CD8-positive, alpha-beta memory T cell (primary cell): Measurements from ENCODE around the gene CRYBG3. TPM values are rescaled to one million over a fixed set of nuclear protein-coding genes. Genes with fewer than 3 reads are reported as not detected.

ENCODE experiments used
- CTCF ChIA-PET: fragments of 350-600 bp; sonication (Branson Sonifier 250); formaldehyde crosslinking; loops from one replicate; lab custom pipeline; 2021; ENCODE audit warnings: antibody characterized with exemption; lab: Charles Lee
- POLR2A ChIA-PET: fragments of 350-600 bp; sonication (Branson Sonifier 250); formaldehyde crosslinking; loops from one replicate; lab custom pipeline; 2021; ENCODE audit warnings: antibody characterized with exemption; lab: Charles Lee
- DNase-seq, 5 donors: peaks; one replicate each; pipeline versions ENCODE4 v3.0.0 to v3.0.0-alpha.2; 2020 to 2022; ENCODE audit warnings: mixed read lengths in 1 of 5
- H3K27ac ChIP-seq: one replicate; pipeline ENCODE4 v1.7.0; 2013; ENCODE audit warnings: low read depth, mild to moderate bottlenecking, low read length, moderate library complexity
- H3K27me3 ChIP-seq: 2 replicates; pipeline ENCODE4 v1.7.0; 2013; ENCODE audit warnings: low read length, mild to moderate bottlenecking; ENCODE audit not compliant: insufficient read depth, poor library complexity, severe bottlenecking
- H3K36me3 ChIP-seq: 2 replicates; pipeline ENCODE4 v1.7.0; 2013; ENCODE audit warnings: mild to moderate bottlenecking, low read length, moderate library complexity; ENCODE audit not compliant: insufficient read depth
- H3K4me1 ChIP-seq: 2 replicates; pipeline ENCODE4 v1.7.0; 2013; ENCODE audit warnings: mild to moderate bottlenecking, low read length, moderate library complexity; ENCODE audit not compliant: insufficient read depth
- H3K4me3 ChIP-seq: 2 replicates; pipeline ENCODE4 v1.7.0; 2013; ENCODE audit warnings: mild to moderate bottlenecking, low read length
- H3K9me3 ChIP-seq: 2 replicates; pipeline ENCODE4 v1.7.0; 2013; ENCODE audit warnings: mild to moderate bottlenecking, low read length
- H3K27ac Mint-ChIP-seq, 8 donors: one replicate each; pipeline ENCODE4 v1.8.0; 2020 to 2021; ENCODE audit warnings: mixed read lengths in 8 of 8, mild to moderate bottlenecking in 6 of 8, inconsistent platforms in 3 of 8, moderate library complexity in 3 of 8
- H3K27me3 Mint-ChIP-seq, 2 donors: one replicate each; pipeline ENCODE4 v1.8.0; 2020 to 2021; ENCODE audit warnings: mixed read lengths in 2 of 2, mild to moderate bottlenecking in 1 of 2, moderate library complexity in 1 of 2
- H3K36me3 Mint-ChIP-seq, 3 donors: one replicate each; pipeline ENCODE4 v1.8.0; 2020 to 2021; ENCODE audit warnings: mixed read lengths in 3 of 3, inconsistent platforms in 1 of 3, mild to moderate bottlenecking in 1 of 3
- H3K4me1 Mint-ChIP-seq, 3 donors: one replicate each; pipeline ENCODE4 v1.8.0; 2020 to 2021; ENCODE audit warnings: mixed read lengths in 3 of 3, inconsistent platforms in 1 of 3, mild to moderate bottlenecking in 1 of 3
- H3K4me3 Mint-ChIP-seq, 7 donors: one replicate each; pipeline ENCODE4 v1.8.0; 2020 to 2021; ENCODE audit warnings: mixed read lengths in 7 of 7, mild to moderate bottlenecking in 6 of 7, moderate library complexity in 4 of 7, inconsistent platforms in 2 of 7
- H3K9me3 Mint-ChIP-seq, 5 donors: one replicate each; pipeline ENCODE4 v1.8.0; 2020 to 2022; ENCODE audit warnings: mixed read lengths in 5 of 5, mild to moderate bottlenecking in 3 of 5, moderate library complexity in 2 of 5, inconsistent platforms in 1 of 5
- polyA plus RNA-seq: library from polyadenylated mRNA; unstranded; fragments of 300-500 nt; fragmentation: Illumina TruSeq; gene quantifications from one replicate; pipeline ENCODE4 v1.2.3, GENCODE V29; 2021
- total RNA-seq, 2 experiments: library from RNA; stranded (reverse); gene quantifications; one replicate each; pipeline ENCODE4 v1.2.3, GENCODE V29; 2021

The CRYBG3 gene
- total RNA-seq (1 to 10 TPM; 4.5 to 5.5 TPM), polyA plus RNA-seq (1.5 TPM)

GRCh38 chr3:97821774-97822358 lies at the start of gene CRYBG3:
Gene CRYBG3 (plus strand): TSS chr3:97822011. CDS start chr3:97822207, 196 bp downstream.
- Histone ChIP-seq H3K9me3 (no peaks in the 10 kb centered on the region), H3K27ac (peak within 1 kb of the TSS; percentile 35), H3K27me3 (peaks cover 10% of the 10 kb centered on the region), H3K4me3 (peak within 1 kb of the TSS; percentile 78), H3K36me3 (no peaks in the 10 kb centered on the region), H3K4me1 (peaks cover 13% of the 10 kb centered on the region)
- CTCF ChIA-PET: interaction anchor here (0.6 to 2.3 kb wide), 12 partner anchors 14 to 201 kb away, joined by 3 to 8 read pairs (median 4); no protein-coding TSS in a partner anchor
- Mint-ChIP-seq H3K27ac (peak within 1 kb of the TSS; percentile 68 to 95 (median 83)), H3K4me3 (peak within 1 kb of the TSS; percentile 91 to 99 (median 95)), H3K9me3 (no peaks in the 10 kb centered on the region), H3K4me1 (peaks cover 26 to 39% (median 36%) of the 10 kb centered on the region in 3 donors), H3K36me3 (peaks cover 0 to 8% (median 0%) of the 10 kb centered on the region in 3 donors), H3K27me3 (peaks cover 0 to 12% of the 10 kb centered on the region in 2 donors)
- DNase-seq: peak; percentile 69 to 86 (median 81)
- POLR2A ChIA-PET: interaction anchor here (0.6 to 1.6 kb wide), 7 partner anchors 9 to 742 kb away, joined by 3 to 6 read pairs (median 4); partner anchors contain the start of gene ARL6

- Histone ChIP-seq H3K4me1 (no peaks in the 10 kb centered on the region), H3K4me3 (no peak overlapping the region), H3K36me3 (no peaks in the 10 kb centered on the region), H3K9me3 (no peaks in the 10 kb centered on the region), H3K27me3 (no peaks in the 10 kb centered on the region), H3K27ac (no peak overlapping the region)
- Mint-ChIP-seq H3K4me3 (no peak overlapping the region), H3K9me3 (no peaks in the 10 kb centered on the region), H3K27ac (no peak overlapping the region), H3K36me3 (peaks cover 26 to 52% (median 47%) of the 10 kb centered on the region in 3 donors), H3K4me1 (peaks cover 0 to 11% (median 4%) of the 10 kb centered on the region in 3 donors), H3K27me3 (no peaks in the 10 kb centered on the region)
- ChIA-PET CTCF (no interaction called here), POLR2A (no interaction called here)
- no peak for DNase-seq
Measured at GRCh38 chr3:97772926-97773325, 48.9 kb upstream of the CRYBG3 start.

- CTCF ChIA-PET: no interaction called here
- Histone ChIP-seq H3K9me3 (no peaks in the 10 kb centered on the region), H3K4me3 (no peak overlapping the region), H3K36me3 (no peaks in the 10 kb centered on the region), H3K27ac (no peak overlapping the region), H3K4me1 (no peaks in the 10 kb centered on the region), H3K27me3 (no peaks in the 10 kb centered on the region)
- Mint-ChIP-seq H3K4me1 (peaks cover 0 to 7% (median 0%) of the 10 kb centered on the region in 3 donors), H3K36me3 (peaks cover 12 to 31% (median 20%) of the 10 kb centered on the region in 3 donors), H3K27ac (no peak overlapping the region), H3K4me3 (no peak overlapping the region), H3K27me3 (no peaks in the 10 kb centered on the region), H3K9me3 (no peaks in the 10 kb centered on the region)
- DNase-seq: no peak
- POLR2A ChIA-PET: no interaction called here
Measured at GRCh38 chr3:97778152-97778551, 43.7 kb upstream of the CRYBG3 start.

GRCh38 chr3:97793420-97794019 lies 28.3 kb upstream of the CRYBG3 start:
- POLR2A ChIA-PET: no interaction called here
- Histone ChIP-seq H3K36me3 (no peaks in the 10 kb centered on the region), H3K27ac (no peak overlapping the region), H3K27me3 (no peaks in the 10 kb centered on the region), H3K4me3 (no peak overlapping the region), H3K4me1 (no peaks in the 10 kb centered on the region), H3K9me3 (no peaks in the 10 kb centered on the region)
- Mint-ChIP-seq H3K27me3 (no peaks in the 10 kb centered on the region), H3K4me1 (no peaks in the 10 kb centered on the region), H3K36me3 (peaks cover 0 to 4% (median 4%) of the 10 kb centered on the region in 3 donors), H3K9me3 (no peaks in the 10 kb centered on the region), H3K27ac (no peak overlapping the region), H3K4me3 (no peak overlapping the region)
- DNase-seq: peak in 2 of 5 donors; percentile 46 to 51
- CTCF ChIA-PET: interaction anchor here (0.7 to 3.8 kb wide), 5 partner anchors 28 to 230 kb away, joined by 5 to 26 read pairs (median 8); partner anchors contain the start of gene CRYBG3

- POLR2A ChIA-PET: no interaction called here
- no peaks in the 10 kb centered on the region for H3K9me3 Mint-ChIP-seq
- H3K36me3 Mint-ChIP-seq: peaks cover 0 to 5% (median 2%) of the 10 kb centered on the region in 3 donors
- no peaks in the 10 kb centered on the region for H3K27me3 Mint-ChIP-seq
- H3K27ac ChIP-seq: no peak overlapping the region
- no peaks in the 10 kb centered on the region for H3K4me1 Mint-ChIP-seq
- H3K36me3 ChIP-seq: no peaks in the 10 kb centered on the region
- H3K4me3 Mint-ChIP-seq: no peak overlapping the region
- no peaks in the 10 kb centered on the region for H3K4me1 ChIP-seq
- no peaks in the 10 kb centered on the region for H3K27me3 ChIP-seq
- CTCF ChIA-PET: interaction anchor here (2.6 to 3.8 kb wide), 3 partner anchors 175 to 228 kb away, joined by 7 to 26 read pairs (median 14); no protein-coding TSS in a partner anchor
- no peak for DNase-seq
- no peaks in the 10 kb centered on the region for H3K9me3 ChIP-seq
- H3K4me3 ChIP-seq: no peak overlapping the region
- H3K27ac Mint-ChIP-seq: no peak overlapping the region
Measured at GRCh38 chr3:97795951-97796350, 25.9 kb upstream of the CRYBG3 start.

GRCh38 chr3:97804471-97804870 lies 17.3 kb upstream of the CRYBG3 start:
- Mint-ChIP-seq H3K4me1 (no peaks in the 10 kb centered on the region), H3K36me3 (peaks cover 0 to 4% (median 0%) of the 10 kb centered on the region in 3 donors), H3K27me3 (no peaks in the 10 kb centered on the region), H3K27ac (no peak overlapping the region), H3K4me3 (no peak overlapping the region), H3K9me3 (no peaks in the 10 kb centered on the region)
- CTCF ChIA-PET: interaction anchor here (1.7 kb wide), 1 partner anchor 235 kb away, joined by 3 read pairs; no protein-coding TSS in a partner anchor
- H3K27ac ChIP-seq: no peak overlapping the region
- H3K27me3 ChIP-seq: no peaks in the 10 kb centered on the region
- no peak for DNase-seq
- no peaks in the 10 kb centered on the region for H3K4me1 ChIP-seq
- POLR2A ChIA-PET: no interaction called here
- no peaks in the 10 kb centered on the region for H3K36me3 ChIP-seq
- H3K9me3 ChIP-seq: no peaks in the 10 kb centered on the region
- no peak overlapping the region for H3K4me3 ChIP-seq

- H3K27ac Mint-ChIP-seq: no peak overlapping the region
- no peaks in the 10 kb centered on the region for H3K9me3 Mint-ChIP-seq
- H3K36me3 ChIP-seq: no peaks in the 10 kb centered on the region
- H3K4me3 Mint-ChIP-seq: no peak overlapping the region
- peaks cover 0 to 8% (median 2%) of the 10 kb centered on the region in 3 donors for H3K4me1 Mint-ChIP-seq
- ChIA-PET POLR2A (no interaction called here), CTCF (interaction anchor here (1.4 kb wide), 1 partner anchor 9 kb away, joined by 4 read pairs; no protein-coding TSS in a partner anchor)
- no peak overlapping the region for H3K4me3 ChIP-seq
- no peak for DNase-seq
- no peaks in the 10 kb centered on the region for H3K9me3 ChIP-seq
- no peaks in the 10 kb centered on the region for H3K27me3 ChIP-seq
- no peaks in the 10 kb centered on the region for H3K4me1 ChIP-seq
- no peak overlapping the region for H3K27ac ChIP-seq
- H3K27me3 Mint-ChIP-seq: no peaks in the 10 kb centered on the region
- H3K36me3 Mint-ChIP-seq: no peaks in the 10 kb centered on the region
Measured at GRCh38 chr3:97810779-97811390, 10.9 kb upstream of the CRYBG3 start.
